Left ventricle myocardium inferior (tissue), 1 donor: Measurements from ENCODE around the gene PID1. TPM values are rescaled to one million over a fixed set of nuclear protein-coding genes. Genes with fewer than 3 reads are reported as not detected.

Source experiments
- DNase-seq: peaks from one replicate; pipeline ENCODE4 v3.0.0-alpha.2; 2020
- H3K27ac ChIP-seq: fragments of 200-600 bp; replicated peaks from 2 replicates; pipeline ENCODE4 v1.8.0; 2021
- H3K27me3 ChIP-seq: fragments of 200-600 bp; 2 replicates; pipeline ENCODE4 v1.8.0; 2021; ENCODE audit warnings: low read depth
- H3K36me3 ChIP-seq: fragments of 200-600 bp; 2 replicates; pipeline ENCODE4 v1.8.0; 2021
- H3K4me1 ChIP-seq: fragments of 200-600 bp; 2 replicates; pipeline ENCODE4 v1.8.0; 2021
- H3K4me3 ChIP-seq: fragments of 200-600 bp; 2 replicates; pipeline ENCODE4 v1.8.0; 2021; ENCODE audit warnings: mild to moderate bottlenecking, moderate library complexity
- H3K9me3 ChIP-seq: fragments of 200-600 bp; replicated peaks from 2 replicates; pipeline ENCODE4 v1.8.0; 2021
- intact Hi-C: fragments of 100-400 bp; cut with micrococcal nuclease; formaldehyde crosslinking; loops from one replicate; pipeline ENCODE4 v1.11.0; 2022
- total RNA-seq: library from RNA; stranded (reverse); fragmentation: NEBNext Ultra II Directional; extraction: Animal tissue kit (Norgen Biotek cat#: 25700); gene quantifications from one replicate; pipeline ENCODE4 v1.2.1, GENCODE V29; 2021
- TF ChIP-seq, protein P1 (sequence below): fragments of 200-600 bp; IDR thresholded peaks from 2 replicates; pipeline ENCODE4 v1.8.0; 2021; ENCODE audit warnings: antibody characterized with exemption, mild to moderate bottlenecking, borderline replicate concordance
- donor health status: DM: no; HTN: yes; CAD: no; lungs with severe emphysema.

PID1 gene
- total RNA-seq, 1 donor from 2014 or later = 7.8 TPM

DNA sequence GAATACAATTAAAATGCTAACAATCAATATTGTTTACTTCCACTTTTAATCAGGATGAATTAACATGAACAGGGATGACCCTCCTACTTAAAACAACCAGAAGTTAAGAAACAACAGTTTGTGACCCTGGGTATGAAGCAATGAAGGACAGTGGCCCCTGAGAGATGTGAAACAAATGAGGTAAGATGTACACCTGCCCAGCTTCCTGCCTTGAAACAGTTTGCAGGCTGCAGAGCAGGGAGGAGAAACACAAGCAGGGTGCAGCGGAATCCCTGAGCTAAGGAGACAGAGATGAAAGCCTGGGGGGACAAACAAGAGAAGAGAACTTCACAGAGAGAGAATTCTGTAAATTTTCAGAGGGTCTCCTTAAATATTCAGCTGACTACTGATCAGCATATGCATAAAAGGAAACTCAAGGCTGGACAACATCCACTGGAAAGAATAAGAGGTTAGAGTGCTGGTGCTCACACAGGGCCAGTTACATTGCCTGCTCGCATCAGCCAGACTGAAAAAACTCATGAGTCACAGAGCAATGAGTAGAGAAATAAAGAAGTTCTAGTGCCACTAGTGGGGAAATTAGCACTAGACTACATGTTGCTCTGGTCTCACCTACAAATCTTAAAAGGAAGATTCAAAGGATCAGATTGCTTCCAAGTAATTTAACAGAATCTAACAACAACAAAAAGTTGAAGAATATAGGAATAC is 106.4 kb downstream of the PID1 start:
- intact Hi-C loops = no loop called here
- Histone ChIP-seq H3K27me3 (no peaks in the 10 kb centered on the region), H3K36me3 (no peaks in the 10 kb centered on the region), H3K4me3 (no peak overlapping the region), H3K4me1 (peaks cover 16% of the 10 kb centered on the region), H3K27ac (no peak overlapping the region), H3K9me3 (no peaks in the 10 kb centered on the region)
- DNase-seq = no peak
- TF ChIP-seq, protein P1, sequence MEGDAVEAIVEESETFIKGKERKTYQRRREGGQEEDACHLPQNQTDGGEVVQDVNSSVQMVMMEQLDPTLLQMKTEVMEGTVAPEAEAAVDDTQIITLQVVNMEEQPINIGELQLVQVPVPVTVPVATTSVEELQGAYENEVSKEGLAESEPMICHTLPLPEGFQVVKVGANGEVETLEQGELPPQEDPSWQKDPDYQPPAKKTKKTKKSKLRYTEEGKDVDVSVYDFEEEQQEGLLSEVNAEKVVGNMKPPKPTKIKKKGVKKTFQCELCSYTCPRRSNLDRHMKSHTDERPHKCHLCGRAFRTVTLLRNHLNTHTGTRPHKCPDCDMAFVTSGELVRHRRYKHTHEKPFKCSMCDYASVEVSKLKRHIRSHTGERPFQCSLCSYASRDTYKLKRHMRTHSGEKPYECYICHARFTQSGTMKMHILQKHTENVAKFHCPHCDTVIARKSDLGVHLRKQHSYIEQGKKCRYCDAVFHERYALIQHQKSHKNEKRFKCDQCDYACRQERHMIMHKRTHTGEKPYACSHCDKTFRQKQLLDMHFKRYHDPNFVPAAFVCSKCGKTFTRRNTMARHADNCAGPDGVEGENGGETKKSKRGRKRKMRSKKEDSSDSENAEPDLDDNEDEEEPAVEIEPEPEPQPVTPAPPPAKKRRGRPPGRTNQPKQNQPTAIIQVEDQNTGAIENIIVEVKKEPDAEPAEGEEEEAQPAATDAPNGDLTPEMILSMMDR = no peak

DNA sequence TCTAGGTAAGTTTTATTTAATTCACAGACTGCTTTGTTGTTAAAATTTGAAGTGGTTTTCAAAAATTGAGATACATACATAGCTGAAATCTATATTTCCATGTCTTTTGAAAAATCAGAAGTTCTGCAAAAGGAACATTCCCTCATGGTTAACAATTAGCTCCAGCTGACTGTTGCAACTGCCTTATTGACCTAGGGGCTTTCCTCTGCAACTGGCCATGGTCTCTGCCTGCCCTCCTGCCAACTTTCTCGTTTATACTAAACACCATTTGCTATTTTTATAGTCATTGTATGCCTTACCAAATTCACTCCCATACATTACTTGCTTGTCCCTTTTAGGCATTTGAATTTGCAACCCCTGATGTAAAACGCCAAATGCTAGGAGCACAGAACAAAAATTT is 107.2 kb downstream of the PID1 start:
- Histone ChIP-seq H3K27ac (no peak overlapping the region), H3K27me3 (no peaks in the 10 kb centered on the region)
- TF ChIP-seq, protein P1 = no peak

DNA sequence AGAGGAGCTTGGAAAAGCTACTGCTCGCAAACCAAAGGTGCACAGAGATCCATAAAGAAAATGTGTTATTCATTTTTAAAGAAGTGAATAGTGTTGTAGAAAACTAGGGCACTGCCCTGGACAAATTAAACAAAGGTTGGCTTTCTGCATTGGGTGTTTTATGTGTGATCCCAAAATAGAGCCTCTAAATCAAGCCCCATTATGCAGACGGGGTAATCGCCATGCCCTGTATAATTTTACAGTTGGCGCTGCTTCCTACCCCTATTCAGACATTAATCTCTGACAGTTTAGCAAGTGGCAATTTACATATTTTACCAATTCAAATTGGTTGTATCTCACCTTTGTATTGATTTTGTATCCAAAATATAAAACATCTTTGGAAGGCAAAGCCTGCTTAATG is 109.1 kb downstream of the PID1 start:
- H3K27ac ChIP-seq = no peak overlapping the region
- intact Hi-C loops = no loop called here
- peaks cover 16% of the 10 kb centered on the region for H3K4me1 ChIP-seq

More for the DNA sequence above, 107.2 kb downstream of the PID1 start:
- Histone ChIP-seq H3K4me1 (peaks cover 16% of the 10 kb centered on the region), H3K4me3 (no peak overlapping the region), H3K36me3 (no peaks in the 10 kb centered on the region), H3K9me3 (peaks cover 6% of the 10 kb centered on the region)
- DNase-seq = no peak
- intact Hi-C loops = no loop called here

DNA sequence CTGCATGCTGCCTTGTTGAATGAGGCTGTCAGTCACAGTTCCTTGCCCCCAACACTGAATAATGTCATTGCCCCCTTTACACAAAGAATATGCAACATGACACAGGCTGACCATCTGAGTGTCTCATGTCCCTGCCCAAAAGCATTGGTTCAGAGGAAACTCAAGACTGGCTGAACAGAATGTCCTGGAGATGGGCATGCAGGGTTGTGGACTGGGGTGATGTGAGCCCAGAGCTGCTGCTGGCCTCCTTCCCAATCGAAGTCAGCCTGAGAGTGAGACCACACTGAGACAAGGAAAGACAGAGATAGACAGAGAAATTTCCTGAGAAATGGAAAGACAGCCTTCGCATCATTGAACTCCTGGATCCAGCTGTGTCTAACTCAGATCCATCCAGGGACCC is 110.1 kb downstream of the PID1 start:
- Histone ChIP-seq H3K36me3 (no peaks in the 10 kb centered on the region), H3K27ac (no peak overlapping the region), H3K9me3 (peaks cover 6% of the 10 kb centered on the region), H3K4me1 (peaks cover 16% of the 10 kb centered on the region), H3K27me3 (no peaks in the 10 kb centered on the region), H3K4me3 (no peak overlapping the region)
- intact Hi-C loops = no loop called here
- TF ChIP-seq, protein P1 = no peak
- DNase-seq = no peak

More for the DNA sequence above, 109.1 kb downstream of the PID1 start:
- no peaks in the 10 kb centered on the region for H3K36me3 ChIP-seq
- no peak for DNase-seq
- TF ChIP-seq, protein P1 = no peak
- H3K27me3 ChIP-seq = no peaks in the 10 kb centered on the region
- H3K4me3 ChIP-seq = no peak overlapping the region
- H3K9me3 ChIP-seq = peaks cover 6% of the 10 kb centered on the region

DNA sequence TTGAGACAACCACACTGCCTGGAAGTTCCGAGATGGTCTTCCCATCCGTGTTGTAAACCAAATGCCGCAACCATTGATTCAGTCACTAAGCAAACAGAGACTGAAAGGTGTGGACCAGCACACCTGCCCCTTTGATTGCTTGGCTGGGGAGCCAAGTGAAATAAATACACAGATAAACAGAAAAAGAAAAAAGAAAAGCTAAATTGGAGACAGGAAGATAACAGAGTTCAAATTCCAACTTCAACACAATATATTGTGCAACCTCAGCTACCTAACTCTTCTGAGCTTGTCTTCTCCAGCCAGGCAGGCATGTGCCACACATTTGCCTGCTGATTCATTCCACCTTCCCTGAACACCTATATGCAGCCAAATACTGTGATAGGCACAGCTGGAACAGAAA is 110.9 kb downstream of the PID1 start:
- H3K27me3 ChIP-seq = no peaks in the 10 kb centered on the region
- H3K36me3 ChIP-seq = no peaks in the 10 kb centered on the region
- TF ChIP-seq, protein P1 = no peak
- intact Hi-C loops = no loop called here
- H3K27ac ChIP-seq = no peak overlapping the region
- H3K9me3 ChIP-seq = peaks cover 6% of the 10 kb centered on the region
- H3K4me1 ChIP-seq = peaks cover 16% of the 10 kb centered on the region
- DNase-seq = no peak
- no peak overlapping the region for H3K4me3 ChIP-seq
